WTC11 (cell line): ENCODE results near the gene BMPER. TPM values are rescaled to one million over a fixed set of nuclear protein-coding genes. Genes with fewer than 3 reads are reported as not detected.

Source experiments
- ATAC-seq: fragments of 200-7000 bp; cut with Tn5 transposase; 2 replicates; pipeline ENCODE4 v1.10.0; 2021; ENCODE audit warnings: mild to moderate bottlenecking, moderate library complexity
- CTCF ChIA-PET: fragments of 300-600 bp; sonication (Branson Sonifier 250); formaldehyde crosslinking; loops from one replicate; lab custom pipeline; 2021; ENCODE audit warnings: antibody characterized with exemption; lab: Charles Lee
- POLR2A ChIA-PET: fragments of 350-600 bp; sonication (Branson Sonifier 250); formaldehyde crosslinking; loops from one replicate; lab custom pipeline; 2021; ENCODE audit warnings: antibody characterized with exemption; lab: Charles Lee
- DNase-seq: peaks from one replicate; pipeline ENCODE4 v3.0.0; 2021; ENCODE audit warnings: low spot score
- H3K27ac Mint-ChIP-seq: 2 replicates; pipeline ENCODE4 v1.8.0; 2021; ENCODE audit warnings: mixed read lengths
- H3K27me3 Mint-ChIP-seq: 2 replicates; pipeline ENCODE4 v1.8.0; 2021; ENCODE audit warnings: low read depth, mild to moderate bottlenecking, moderate library complexity, mixed read lengths
- H3K36me3 Mint-ChIP-seq: 2 replicates; pipeline ENCODE4 v1.8.0; 2021; ENCODE audit warnings: mixed read lengths
- H3K4me1 Mint-ChIP-seq: 2 replicates; pipeline ENCODE4 v1.8.0; 2022; ENCODE audit warnings: mixed read lengths
- H3K4me3 Mint-ChIP-seq: 2 replicates; pipeline ENCODE4 v1.8.0; 2021; ENCODE audit warnings: mild to moderate bottlenecking, moderate library complexity, mixed read lengths
- H3K9me3 Mint-ChIP-seq: 2 replicates; pipeline ENCODE4 v1.8.0; 2021; ENCODE audit warnings: mixed read lengths
- ESRRA ChIP-seq: sonication (generic); formaldehyde crosslinking; IDR thresholded peaks from 2 replicates; pipeline ENCODE4 v1.8.1; 2022; ENCODE audit warnings: mild to moderate bottlenecking, missing genetic modification reagents, borderline replicate concordance
- GTF2I ChIP-seq: fragments of 250-450 bp; sonication (Bioruptor Pico); conservative IDR thresholded peaks from 2 replicates; pipeline ENCODE4 v1.4.0; 2021; ENCODE audit warnings: mild to moderate bottlenecking
- MYBL2 ChIP-seq: sonication (generic); formaldehyde crosslinking; IDR thresholded peaks from 2 replicates; pipeline ENCODE4 v1.8.1; 2023; ENCODE audit warnings: mild to moderate bottlenecking, moderate library complexity, missing genetic modification reagents
- TCF7 ChIP-seq: sonication (generic); formaldehyde crosslinking; IDR thresholded peaks from 2 replicates; pipeline ENCODE4 v1.8.0; 2022; ENCODE audit warnings: mild to moderate bottlenecking, low read depth, missing genetic modification reagents, moderate library complexity
- ZNF121 ChIP-seq: sonication (generic); formaldehyde crosslinking; IDR thresholded peaks from 2 replicates; pipeline ENCODE4 v1.8.0; 2023; ENCODE audit warnings: missing genetic modification reagents
- ZNF263 ChIP-seq: sonication (generic); formaldehyde crosslinking; IDR thresholded peaks from 2 replicates; pipeline ENCODE4 v1.8.1; 2022; ENCODE audit warnings: low read depth, mild to moderate bottlenecking, moderate library complexity, missing genetic modification reagents
- ZNF317 ChIP-seq: sonication (generic); formaldehyde crosslinking; IDR thresholded peaks from 2 replicates; pipeline ENCODE4 v1.8.1; 2023; ENCODE audit warnings: low read depth, mild to moderate bottlenecking, moderate library complexity, missing genetic modification reagents, borderline replicate concordance
- total RNA-seq: library from RNA; stranded (reverse); gene quantifications from 3 replicates; pipeline ENCODE4 v1.2.3, GENCODE V29; 2021
- TF ChIP-seq, protein P1 (sequence below): sonication (generic); formaldehyde crosslinking; IDR thresholded peaks from 2 replicates; pipeline ENCODE4 v1.8.0; 2023; ENCODE audit warnings: mild to moderate bottlenecking, missing genetic modification reagents
- TF ChIP-seq, protein P2 (sequence below): sonication (generic); formaldehyde crosslinking; IDR thresholded peaks from 2 replicates; pipeline ENCODE4 v1.8.0; 2022; ENCODE audit warnings: missing genetic modification reagents
- TF ChIP-seq, protein P3 (sequence below): sonication (generic); formaldehyde crosslinking; IDR thresholded peaks from 2 replicates; pipeline ENCODE4 v1.8.1; 2022; ENCODE audit warnings: low read depth, mild to moderate bottlenecking, moderate library complexity, missing genetic modification reagents, borderline replicate concordance
- TF ChIP-seq, protein P4 (sequence below): sonication (generic); formaldehyde crosslinking; conservative IDR thresholded peaks from 2 replicates; pipeline ENCODE4 v1.8.1; 2023; ENCODE audit warnings: mild to moderate bottlenecking, low read depth, missing genetic modification reagents, moderate library complexity

The BMPER gene
- total RNA-seq, 1 experiment from 2014 or later: 1.9 TPM

DNA sequence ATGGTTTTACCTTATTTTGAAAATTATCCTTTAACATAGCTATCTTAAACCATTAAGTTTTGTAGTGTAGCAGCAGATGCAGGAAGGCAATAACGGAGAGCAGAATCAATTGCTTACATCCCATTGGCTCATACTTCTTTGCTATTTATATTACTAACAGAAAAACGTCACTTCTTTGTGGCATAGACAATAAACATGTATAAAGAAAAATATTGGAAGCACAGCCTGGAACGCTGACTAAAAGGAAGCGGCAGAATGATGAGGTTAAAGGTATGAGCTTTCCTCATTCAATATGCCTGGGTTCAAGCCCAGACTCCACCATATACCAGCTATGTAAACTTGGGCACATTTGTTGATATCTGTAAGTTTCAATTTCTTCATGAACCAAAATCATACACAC, 24.0 kb upstream of the BMPER start (continued):
- no peak for TF ChIP-seq ZNF263 (CRISPR knock-in tag)

DNA sequence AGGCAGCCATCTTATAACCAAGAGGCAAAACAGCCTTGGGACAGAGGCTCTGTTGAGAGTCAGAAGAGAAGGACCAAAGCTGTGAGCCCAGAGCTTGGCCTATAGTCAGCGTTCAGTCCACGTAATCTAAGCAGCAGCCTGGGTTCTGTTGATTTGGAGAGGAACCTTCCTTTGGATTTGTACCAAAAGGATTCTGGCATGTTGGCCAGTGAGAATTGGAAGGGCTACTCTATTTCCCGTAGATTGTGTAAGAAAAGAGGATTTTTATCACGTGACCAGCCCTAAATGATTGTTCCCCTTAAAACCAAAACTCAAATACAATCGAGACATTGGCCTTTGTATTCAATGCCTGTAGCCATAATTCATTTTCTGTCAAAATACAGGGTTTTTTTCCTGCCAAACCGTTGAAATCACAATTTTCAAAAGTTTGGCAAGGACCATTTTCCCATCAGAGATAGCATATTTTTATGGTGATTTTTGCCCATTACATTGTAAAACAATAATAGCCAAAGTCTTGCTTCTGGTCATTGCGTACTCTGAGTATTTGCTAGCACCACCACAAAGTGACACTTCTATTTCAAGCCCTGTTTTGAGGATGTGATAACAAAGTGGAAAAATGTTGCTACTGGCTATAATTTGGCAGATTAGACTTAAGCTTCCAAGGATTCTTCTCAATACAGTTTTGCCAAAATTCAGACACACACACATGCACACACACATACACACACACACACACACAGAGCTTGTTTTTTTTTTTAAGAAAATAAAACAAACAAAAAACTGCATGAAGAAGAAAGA, 23.1 kb upstream of the BMPER start:
- Mint-ChIP-seq H3K27me3 (no peaks in the 10 kb centered on the region), H3K27ac (no peak overlapping the region)
- ATAC-seq: no peak
- CTCF ChIA-PET: no interaction called here
- TF ChIP-seq ZNF121: no peak
- no peak for TF ChIP-seq ESRRA (CRISPR knock-in tag)
- TF ChIP-seq, protein P1, sequence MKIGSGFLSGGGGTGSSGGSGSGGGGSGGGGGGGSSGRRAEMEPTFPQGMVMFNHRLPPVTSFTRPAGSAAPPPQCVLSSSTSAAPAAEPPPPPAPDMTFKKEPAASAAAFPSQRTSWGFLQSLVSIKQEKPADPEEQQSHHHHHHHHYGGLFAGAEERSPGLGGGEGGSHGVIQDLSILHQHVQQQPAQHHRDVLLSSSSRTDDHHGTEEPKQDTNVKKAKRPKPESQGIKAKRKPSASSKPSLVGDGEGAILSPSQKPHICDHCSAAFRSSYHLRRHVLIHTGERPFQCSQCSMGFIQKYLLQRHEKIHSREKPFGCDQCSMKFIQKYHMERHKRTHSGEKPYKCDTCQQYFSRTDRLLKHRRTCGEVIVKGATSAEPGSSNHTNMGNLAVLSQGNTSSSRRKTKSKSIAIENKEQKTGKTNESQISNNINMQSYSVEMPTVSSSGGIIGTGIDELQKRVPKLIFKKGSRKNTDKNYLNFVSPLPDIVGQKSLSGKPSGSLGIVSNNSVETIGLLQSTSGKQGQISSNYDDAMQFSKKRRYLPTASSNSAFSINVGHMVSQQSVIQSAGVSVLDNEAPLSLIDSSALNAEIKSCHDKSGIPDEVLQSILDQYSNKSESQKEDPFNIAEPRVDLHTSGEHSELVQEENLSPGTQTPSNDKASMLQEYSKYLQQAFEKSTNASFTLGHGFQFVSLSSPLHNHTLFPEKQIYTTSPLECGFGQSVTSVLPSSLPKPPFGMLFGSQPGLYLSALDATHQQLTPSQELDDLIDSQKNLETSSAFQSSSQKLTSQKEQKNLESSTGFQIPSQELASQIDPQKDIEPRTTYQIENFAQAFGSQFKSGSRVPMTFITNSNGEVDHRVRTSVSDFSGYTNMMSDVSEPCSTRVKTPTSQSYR (CRISPR knock-in tag): no peak
- no peak for TF ChIP-seq TCF7 (CRISPR knock-in tag)
- TF ChIP-seq, protein P2, sequence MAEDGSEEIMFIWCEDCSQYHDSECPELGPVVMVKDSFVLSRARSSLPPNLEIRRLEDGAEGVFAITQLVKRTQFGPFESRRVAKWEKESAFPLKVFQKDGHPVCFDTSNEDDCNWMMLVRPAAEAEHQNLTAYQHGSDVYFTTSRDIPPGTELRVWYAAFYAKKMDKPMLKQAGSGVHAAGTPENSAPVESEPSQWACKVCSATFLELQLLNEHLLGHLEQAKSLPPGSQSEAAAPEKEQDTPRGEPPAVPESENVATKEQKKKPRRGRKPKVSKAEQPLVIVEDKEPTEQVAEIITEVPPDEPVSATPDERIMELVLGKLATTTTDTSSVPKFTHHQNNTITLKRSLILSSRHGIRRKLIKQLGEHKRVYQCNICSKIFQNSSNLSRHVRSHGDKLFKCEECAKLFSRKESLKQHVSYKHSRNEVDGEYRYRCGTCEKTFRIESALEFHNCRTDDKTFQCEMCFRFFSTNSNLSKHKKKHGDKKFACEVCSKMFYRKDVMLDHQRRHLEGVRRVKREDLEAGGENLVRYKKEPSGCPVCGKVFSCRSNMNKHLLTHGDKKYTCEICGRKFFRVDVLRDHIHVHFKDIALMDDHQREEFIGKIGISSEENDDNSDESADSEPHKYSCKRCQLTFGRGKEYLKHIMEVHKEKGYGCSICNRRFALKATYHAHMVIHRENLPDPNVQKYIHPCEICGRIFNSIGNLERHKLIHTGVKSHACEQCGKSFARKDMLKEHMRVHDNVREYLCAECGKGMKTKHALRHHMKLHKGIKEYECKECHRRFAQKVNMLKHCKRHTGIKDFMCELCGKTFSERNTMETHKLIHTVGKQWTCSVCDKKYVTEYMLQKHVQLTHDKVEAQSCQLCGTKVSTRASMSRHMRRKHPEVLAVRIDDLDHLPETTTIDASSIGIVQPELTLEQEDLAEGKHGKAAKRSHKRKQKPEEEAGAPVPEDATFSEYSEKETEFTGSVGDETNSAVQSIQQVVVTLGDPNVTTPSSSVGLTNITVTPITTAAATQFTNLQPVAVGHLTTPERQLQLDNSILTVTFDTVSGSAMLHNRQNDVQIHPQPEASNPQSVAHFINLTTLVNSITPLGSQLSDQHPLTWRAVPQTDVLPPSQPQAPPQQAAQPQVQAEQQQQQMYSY (CRISPR knock-in tag): no peak
- TF ChIP-seq, protein P3, sequence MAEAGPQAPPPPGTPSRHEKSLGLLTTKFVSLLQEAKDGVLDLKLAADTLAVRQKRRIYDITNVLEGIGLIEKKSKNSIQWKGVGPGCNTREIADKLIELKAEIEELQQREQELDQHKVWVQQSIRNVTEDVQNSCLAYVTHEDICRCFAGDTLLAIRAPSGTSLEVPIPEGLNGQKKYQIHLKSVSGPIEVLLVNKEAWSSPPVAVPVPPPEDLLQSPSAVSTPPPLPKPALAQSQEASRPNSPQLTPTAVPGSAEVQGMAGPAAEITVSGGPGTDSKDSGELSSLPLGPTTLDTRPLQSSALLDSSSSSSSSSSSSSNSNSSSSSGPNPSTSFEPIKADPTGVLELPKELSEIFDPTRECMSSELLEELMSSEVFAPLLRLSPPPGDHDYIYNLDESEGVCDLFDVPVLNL (CRISPR knock-in tag): no peak
- TF ChIP-seq, protein P4, sequence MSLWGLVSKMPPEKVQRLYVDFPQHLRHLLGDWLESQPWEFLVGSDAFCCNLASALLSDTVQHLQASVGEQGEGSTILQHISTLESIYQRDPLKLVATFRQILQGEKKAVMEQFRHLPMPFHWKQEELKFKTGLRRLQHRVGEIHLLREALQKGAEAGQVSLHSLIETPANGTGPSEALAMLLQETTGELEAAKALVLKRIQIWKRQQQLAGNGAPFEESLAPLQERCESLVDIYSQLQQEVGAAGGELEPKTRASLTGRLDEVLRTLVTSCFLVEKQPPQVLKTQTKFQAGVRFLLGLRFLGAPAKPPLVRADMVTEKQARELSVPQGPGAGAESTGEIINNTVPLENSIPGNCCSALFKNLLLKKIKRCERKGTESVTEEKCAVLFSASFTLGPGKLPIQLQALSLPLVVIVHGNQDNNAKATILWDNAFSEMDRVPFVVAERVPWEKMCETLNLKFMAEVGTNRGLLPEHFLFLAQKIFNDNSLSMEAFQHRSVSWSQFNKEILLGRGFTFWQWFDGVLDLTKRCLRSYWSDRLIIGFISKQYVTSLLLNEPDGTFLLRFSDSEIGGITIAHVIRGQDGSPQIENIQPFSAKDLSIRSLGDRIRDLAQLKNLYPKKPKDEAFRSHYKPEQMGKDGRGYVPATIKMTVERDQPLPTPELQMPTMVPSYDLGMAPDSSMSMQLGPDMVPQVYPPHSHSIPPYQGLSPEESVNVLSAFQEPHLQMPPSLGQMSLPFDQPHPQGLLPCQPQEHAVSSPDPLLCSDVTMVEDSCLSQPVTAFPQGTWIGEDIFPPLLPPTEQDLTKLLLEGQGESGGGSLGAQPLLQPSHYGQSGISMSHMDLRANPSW: no peak
- no peak for TF ChIP-seq GTF2I (CRISPR knock-in tag)
- no peak for TF ChIP-seq ZNF317
- no peak for TF ChIP-seq MYBL2
- TF ChIP-seq, all 79 proteins: peak for 0
- POLR2A ChIA-PET: no interaction called here
- H3K4me1 Mint-ChIP-seq: peaks cover 14% of the 10 kb centered on the region
- DNase-seq: no peak
- H3K9me3 Mint-ChIP-seq: peaks cover 14% of the 10 kb centered on the region
- H3K36me3 Mint-ChIP-seq: no peaks in the 10 kb centered on the region; the same call in none of the 2 replicates
- no peak overlapping the region for H3K4me3 Mint-ChIP-seq
